Measurements from ENCODE around the gene CLN6.
"Not testable (repeated sequence)": the region's sequence is repeated elsewhere in the genome, so short reads cannot be mapped to it uniquely, and the experiment has no call there.

Gene CLN6

GRCh38 chr15:68205558-68205944 lies 24.0 kb downstream of the CLN6 start:
- no peak for DNase-seq

GRCh38 chr15:68204776-68205557 lies 24.6 kb downstream of the CLN6 start, which contains the start of gene CALML4:
Gene CALML4 (minus strand): TSS chr15:68205332. CDS start chr15:68205247, 85 bp downstream.
- DNase-seq, result no peak

GRCh38 chr15:68204361-68204760 lies 25.2 kb downstream of the CLN6 start:
- no peak for DNase-seq

GRCh38 chr15:68203956-68204355 lies 25.6 kb downstream of the CLN6 start:
- no peak for DNase-seq

GRCh38 chr15:68203486-68203885 lies 26.0 kb downstream of the CLN6 start:
- DNase-seq, result no peak

- DNase-seq, result not testable (repeated sequence)
Observed at GRCh38 chr15:68202994-68203393, 26.5 kb downstream of the CLN6 start.

- DNase-seq, result no peak
Observed at GRCh38 chr15:68201879-68202261, 27.7 kb downstream of the CLN6 start.

- DNase-seq, result no peak
Observed at GRCh38 chr15:68201153-68201878, 28.2 kb downstream of the CLN6 start.

GRCh38 chr15:68200016-68200861 lies 29.3 kb downstream of the CLN6 start:
- no peak for DNase-seq

- DNase-seq, result no peak
Observed at GRCh38 chr15:68199340-68199739, 30.2 kb downstream of the CLN6 start.

- no peak for DNase-seq
Observed at GRCh38 chr15:68197661-68198437, 31.7 kb downstream of the CLN6 start.

- DNase-seq, result no peak
Observed at GRCh38 chr15:68197170-68197492, 32.4 kb downstream of the CLN6 start.

GRCh38 chr15:68196445-68197169 lies 32.9 kb downstream of the CLN6 start:
- DNase-seq, result no peak

GRCh38 chr15:68195336-68196112 lies 34.0 kb downstream of the CLN6 start:
- no peak for DNase-seq

GRCh38 chr15:68192804-68193486 lies 36.6 kb downstream of the CLN6 start:
- DNase-seq, result no peak

- no peak for DNase-seq
Observed at GRCh38 chr15:68192117-68192516, 37.4 kb downstream of the CLN6 start.

- no peak for DNase-seq
Observed at GRCh38 chr15:68191555-68191954, 38.0 kb downstream of the CLN6 start.

GRCh38 chr15:68190048-68190447 lies 39.5 kb downstream of the CLN6 start:
- DNase-seq, result no peak

- DNase-seq, result no peak
Observed at GRCh38 chr15:68188647-68189046, 40.9 kb downstream of the CLN6 start.

GRCh38 chr15:68187559-68187958 lies 42.0 kb downstream of the CLN6 start:
- DNase-seq, result no peak
